MM.1S (cell line): ENCODE measurements around the gene PDE1C.

Source experiments
- DNase-seq: peaks from one replicate; pipeline ENCODE4 v3.0.0-alpha.2; 2015
- H2AFZ ChIP-seq: fragments of 300-600 bp; sonication (generic); 2 replicates; pipeline ENCODE4 v1.6.0; 2016; ENCODE audit warnings: antibody characterized with exemption, low read length
- H3F3A ChIP-seq: fragments of 300-600 bp; sonication (generic); 2 replicates; pipeline ENCODE4 v1.6.1; 2016; ENCODE audit warnings: mild to moderate bottlenecking, antibody characterized with exemption, low read length, moderate library complexity, mixed read lengths; ENCODE audit not compliant: insufficient read depth
- H3K27ac ChIP-seq: fragments of 300-600 bp; sonication (generic); 2 replicates; pipeline ENCODE4 v1.5.1; 2016; ENCODE audit warnings: mild to moderate bottlenecking, low read length
- H3K27me3 ChIP-seq: fragments of 300-600 bp; sonication (generic); replicated peaks from 2 replicates; pipeline ENCODE4 v1.6.0; 2016; ENCODE audit warnings: low read length; ENCODE audit not compliant: insufficient read depth
- H3K36me3 ChIP-seq: fragments of 300-600 bp; sonication (generic); replicated peaks from 2 replicates; pipeline ENCODE4 v1.6.1; 2016; ENCODE audit warnings: mild to moderate bottlenecking, low read length, mixed read lengths; ENCODE audit not compliant: insufficient read depth
- H3K4me1 ChIP-seq: fragments of 300-600 bp; sonication (generic); 2 replicates; pipeline ENCODE4 v1.6.1; 2016; ENCODE audit warnings: low read length, mixed read lengths
- H3K4me2 ChIP-seq: fragments of 300-600 bp; sonication (generic); 2 replicates; pipeline ENCODE4 v1.6.0; 2016; ENCODE audit warnings: low read depth, low read length
- H3K4me3 ChIP-seq: fragments of 300-600 bp; sonication (generic); 2 replicates; pipeline ENCODE4 v1.5.1; 2016; ENCODE audit warnings: low read length, mixed read lengths
- H3K79me2 ChIP-seq: fragments of 300-600 bp; sonication (generic); 2 replicates; pipeline ENCODE4 v1.6.1; 2016; ENCODE audit warnings: mixed run types, low read length, mixed read lengths
- H3K9ac ChIP-seq: fragments of 300-600 bp; sonication (generic); 2 replicates; pipeline ENCODE4 v1.6.1; 2016; ENCODE audit warnings: low read length, mixed read lengths
- H3K9me2 ChIP-seq: fragments of 300-600 bp; sonication (generic); replicated peaks from 2 replicates; pipeline ENCODE4 v1.6.1; 2016; ENCODE audit warnings: mild to moderate bottlenecking, low read length, mixed read lengths; ENCODE audit not compliant: insufficient read depth
- H3K9me3 ChIP-seq: fragments of 300-600 bp; sonication (generic); replicated peaks from 2 replicates; pipeline ENCODE4 v1.6.1; 2016; ENCODE audit warnings: mild to moderate bottlenecking, low read length, mixed read lengths; ENCODE audit not compliant: insufficient read depth
- H4K20me1 ChIP-seq: fragments of 300-600 bp; sonication (generic); 2 replicates; pipeline ENCODE4 v1.6.1; 2016; ENCODE audit warnings: mild to moderate bottlenecking, low read length, moderate library complexity, mixed read lengths; ENCODE audit not compliant: insufficient read depth
- EZH2 ChIP-seq: fragments of 300-600 bp; sonication (generic); optimal IDR thresholded peaks from 2 replicates; pipeline ENCODE3; 2017; ENCODE audit warnings: low read depth, mild to moderate bottlenecking, antibody characterized with exemption, low read length, mixed read lengths
- EZH2phosphoT487 ChIP-seq: fragments of 300-600 bp; sonication (generic); IDR thresholded peaks from 2 replicates; pipeline ENCODE4 v1.6.1; 2018; ENCODE audit warnings: antibody characterized with exemption, low read length
- TF ChIP-seq, protein P1 (sequence below): fragments of 300-600 bp; sonication (generic); IDR thresholded peaks from 2 replicates; pipeline ENCODE4 v1.5.1; 2016; ENCODE audit warnings: antibody characterized with exemption, low read length, mixed read lengths

Gene PDE1C

DNA sequence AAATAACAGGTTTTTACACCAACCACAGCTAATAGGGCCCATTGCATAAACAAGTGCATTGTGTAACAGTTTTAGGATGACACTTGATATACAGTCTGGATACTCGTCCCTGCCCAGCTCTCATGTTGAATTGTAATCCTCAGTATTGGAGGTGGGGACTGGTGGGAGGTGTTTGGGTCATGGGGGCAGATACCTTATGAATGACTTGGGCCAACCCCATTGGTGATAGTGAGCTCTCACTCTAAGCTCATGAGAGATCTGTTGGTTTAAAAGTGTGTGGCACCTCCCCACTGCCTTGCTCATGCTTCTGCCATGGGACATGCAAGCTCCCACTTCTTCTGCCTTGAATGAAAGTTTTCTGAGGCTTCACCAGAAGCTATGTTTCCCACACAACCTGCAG, 136.7 kb downstream of the PDE1C start:
- Histone ChIP-seq H3K4me3 (no peak overlapping the region), H3F3A (no peaks in the 10 kb centered on the region), H3K36me3 (no peaks in the 10 kb centered on the region), H3K79me2 (no peaks in the 10 kb centered on the region), H2AFZ (no peak overlapping the region), H3K9me3 (no peaks in the 10 kb centered on the region), H3K4me1 (no peaks in the 10 kb centered on the region), H3K9ac (no peak overlapping the region), H4K20me1 (no peaks in the 10 kb centered on the region), H3K27me3 (no peaks in the 10 kb centered on the region), H3K27ac (no peak overlapping the region), H3K4me2 (no peak overlapping the region), H3K9me2 (no peaks in the 10 kb centered on the region)
- DNase-seq = no peak
- TF ChIP-seq EZH2 (no peak), EZH2phosphoT487 (no peak)
- TF ChIP-seq, protein P1, sequence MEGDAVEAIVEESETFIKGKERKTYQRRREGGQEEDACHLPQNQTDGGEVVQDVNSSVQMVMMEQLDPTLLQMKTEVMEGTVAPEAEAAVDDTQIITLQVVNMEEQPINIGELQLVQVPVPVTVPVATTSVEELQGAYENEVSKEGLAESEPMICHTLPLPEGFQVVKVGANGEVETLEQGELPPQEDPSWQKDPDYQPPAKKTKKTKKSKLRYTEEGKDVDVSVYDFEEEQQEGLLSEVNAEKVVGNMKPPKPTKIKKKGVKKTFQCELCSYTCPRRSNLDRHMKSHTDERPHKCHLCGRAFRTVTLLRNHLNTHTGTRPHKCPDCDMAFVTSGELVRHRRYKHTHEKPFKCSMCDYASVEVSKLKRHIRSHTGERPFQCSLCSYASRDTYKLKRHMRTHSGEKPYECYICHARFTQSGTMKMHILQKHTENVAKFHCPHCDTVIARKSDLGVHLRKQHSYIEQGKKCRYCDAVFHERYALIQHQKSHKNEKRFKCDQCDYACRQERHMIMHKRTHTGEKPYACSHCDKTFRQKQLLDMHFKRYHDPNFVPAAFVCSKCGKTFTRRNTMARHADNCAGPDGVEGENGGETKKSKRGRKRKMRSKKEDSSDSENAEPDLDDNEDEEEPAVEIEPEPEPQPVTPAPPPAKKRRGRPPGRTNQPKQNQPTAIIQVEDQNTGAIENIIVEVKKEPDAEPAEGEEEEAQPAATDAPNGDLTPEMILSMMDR = no peak

DNA sequence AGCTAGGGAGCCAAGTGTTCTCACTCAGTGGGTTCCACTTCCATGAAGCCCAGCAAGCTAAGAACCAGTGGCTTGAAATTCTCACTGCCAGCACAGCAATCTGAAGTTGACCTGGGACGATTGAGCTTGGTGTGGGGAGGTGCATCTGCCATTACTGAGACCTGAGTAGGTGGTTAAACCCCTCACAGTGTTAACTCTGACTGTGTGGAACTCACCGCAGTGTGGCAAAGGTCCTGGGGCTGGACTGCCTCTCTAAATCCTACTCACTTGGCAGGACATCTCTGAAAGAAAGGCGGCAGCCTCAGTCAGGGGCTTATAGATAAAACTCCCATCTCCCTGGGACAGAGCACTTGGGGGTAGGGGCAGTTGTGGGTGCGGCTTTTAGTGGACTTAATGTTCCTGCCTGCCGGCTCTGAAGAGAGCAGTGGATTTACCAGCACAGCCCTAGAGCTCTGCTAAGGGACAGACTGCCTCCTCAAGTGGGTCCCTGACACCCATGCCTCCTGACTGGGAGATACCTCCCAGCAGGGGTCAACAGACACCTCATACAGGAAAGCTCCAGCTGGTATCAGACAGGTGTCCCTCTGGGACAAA, 143.1 kb downstream of the PDE1C start:
- Histone ChIP-seq H3K9ac (no peak overlapping the region), H3K79me2 (no peaks in the 10 kb centered on the region), H3K4me1 (no peaks in the 10 kb centered on the region), H3K9me2 (no peaks in the 10 kb centered on the region), H3K4me2 (no peak overlapping the region), H3K36me3 (no peaks in the 10 kb centered on the region), H3K27me3 (no peaks in the 10 kb centered on the region), H3K4me3 (no peak overlapping the region), H4K20me1 (no peaks in the 10 kb centered on the region), H3F3A (no peaks in the 10 kb centered on the region), H2AFZ (no peak overlapping the region), H3K9me3 (no peaks in the 10 kb centered on the region), H3K27ac (no peak overlapping the region)
- DNase-seq = no peak
- TF ChIP-seq EZH2 = no peak
- no peak for TF ChIP-seq EZH2phosphoT487
- TF ChIP-seq, protein P1 = no peak

DNA sequence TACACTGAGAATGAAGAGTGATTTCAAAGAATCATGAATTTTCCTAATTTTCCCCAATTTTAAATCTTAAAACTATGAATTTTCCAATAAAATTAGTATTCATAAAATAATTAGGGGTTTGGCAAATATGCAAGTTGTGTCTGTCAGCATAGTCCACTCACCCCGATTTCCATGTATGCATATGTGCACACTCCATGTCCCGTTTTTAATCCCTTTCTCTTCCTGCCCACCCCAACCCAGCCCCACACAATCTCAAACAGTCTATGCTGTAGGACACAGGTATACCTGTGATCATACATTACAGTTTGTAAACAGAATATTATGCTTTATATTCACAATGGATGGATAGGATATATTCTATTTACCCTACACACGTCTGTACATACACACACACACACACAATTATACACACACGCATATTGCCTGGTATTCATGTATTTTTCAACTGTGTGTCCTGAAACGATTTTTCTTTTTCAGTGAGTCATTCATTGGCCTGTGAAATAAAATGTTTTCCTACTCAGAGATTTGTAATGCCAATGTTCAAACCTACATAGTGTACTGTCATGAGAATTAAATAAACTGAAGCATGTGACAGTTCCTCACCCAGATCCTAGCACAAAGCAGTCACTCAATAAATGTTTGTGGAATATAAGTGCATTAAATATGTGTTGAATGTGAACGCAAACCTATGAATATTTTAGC, 144.3 kb downstream of the PDE1C start:
- Histone ChIP-seq H3K4me1 (no peaks in the 10 kb centered on the region), H3K4me3 (no peak overlapping the region), H3K79me2 (no peaks in the 10 kb centered on the region), H2AFZ (no peak overlapping the region), H3K27ac (no peak overlapping the region), H3K9me2 (no peaks in the 10 kb centered on the region), H3F3A (no peaks in the 10 kb centered on the region), H3K36me3 (no peaks in the 10 kb centered on the region), H4K20me1 (no peaks in the 10 kb centered on the region), H3K9me3 (no peaks in the 10 kb centered on the region), H3K9ac (no peak overlapping the region), H3K4me2 (no peak overlapping the region), H3K27me3 (no peaks in the 10 kb centered on the region)
- no peak for DNase-seq
- no peak for TF ChIP-seq EZH2
- no peak for TF ChIP-seq EZH2phosphoT487
- TF ChIP-seq, protein P1 = no peak
